ENCODE measurements around the gene GBGT1.
A peak's percentile ranks its signal among the peaks of the same experiment; 100 is the strongest.
"Not testable (repeated sequence)": the region's sequence is repeated elsewhere in the genome, so short reads cannot be mapped to it uniquely, and the experiment has no call there.

The GBGT1 gene

GRCh38 chr9:133163504-133164172 lies at the start of gene GBGT1:
GBGT1 (minus strand) TSS chr9:133163914; CDS start chr9:133162412, 1,502 bp downstream.
- DNase-seq (ENCODE audit: low spot score), result peak; percentile 84

DNA sequence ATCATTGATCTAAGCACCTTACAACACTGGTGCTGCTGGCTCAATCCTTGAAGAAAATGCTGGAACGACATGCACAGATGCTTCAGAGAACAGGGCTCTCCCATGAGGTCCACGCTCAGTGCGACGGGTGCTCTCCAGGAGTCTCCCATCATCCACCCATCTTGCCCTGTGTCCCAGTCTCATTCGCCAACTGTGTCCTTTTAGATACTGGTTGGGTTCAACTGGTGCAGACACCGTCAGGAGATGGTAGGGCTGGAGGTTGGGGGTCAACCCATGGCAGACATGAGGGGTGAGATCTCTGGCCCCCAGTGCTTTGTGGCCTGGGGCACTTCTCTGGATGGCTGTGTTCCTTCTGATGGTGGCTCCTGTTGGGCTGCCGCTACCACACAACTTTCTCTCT lies 46.9 kb upstream of the GBGT1 start:
- DNase-seq (ENCODE audit: low spot score), result no peak

DNA sequence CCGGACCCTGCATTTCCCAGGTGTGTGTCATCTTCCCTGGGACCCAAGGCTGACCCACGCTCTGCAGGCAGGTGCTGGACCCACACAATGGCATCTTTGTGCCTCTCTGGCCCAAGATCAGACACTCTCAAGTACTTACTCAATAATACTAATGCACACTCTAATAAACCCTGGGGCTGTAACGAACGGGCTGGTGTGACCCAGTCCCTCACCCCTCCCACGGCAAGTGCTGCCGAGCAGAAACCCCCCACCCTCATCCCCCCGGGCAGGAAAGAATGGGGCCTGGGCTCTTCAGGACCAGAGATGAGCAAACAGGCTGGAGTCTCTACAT lies 46.5 kb upstream of the GBGT1 start:
- no peak for DNase-seq (ENCODE audit: low spot score)

DNA sequence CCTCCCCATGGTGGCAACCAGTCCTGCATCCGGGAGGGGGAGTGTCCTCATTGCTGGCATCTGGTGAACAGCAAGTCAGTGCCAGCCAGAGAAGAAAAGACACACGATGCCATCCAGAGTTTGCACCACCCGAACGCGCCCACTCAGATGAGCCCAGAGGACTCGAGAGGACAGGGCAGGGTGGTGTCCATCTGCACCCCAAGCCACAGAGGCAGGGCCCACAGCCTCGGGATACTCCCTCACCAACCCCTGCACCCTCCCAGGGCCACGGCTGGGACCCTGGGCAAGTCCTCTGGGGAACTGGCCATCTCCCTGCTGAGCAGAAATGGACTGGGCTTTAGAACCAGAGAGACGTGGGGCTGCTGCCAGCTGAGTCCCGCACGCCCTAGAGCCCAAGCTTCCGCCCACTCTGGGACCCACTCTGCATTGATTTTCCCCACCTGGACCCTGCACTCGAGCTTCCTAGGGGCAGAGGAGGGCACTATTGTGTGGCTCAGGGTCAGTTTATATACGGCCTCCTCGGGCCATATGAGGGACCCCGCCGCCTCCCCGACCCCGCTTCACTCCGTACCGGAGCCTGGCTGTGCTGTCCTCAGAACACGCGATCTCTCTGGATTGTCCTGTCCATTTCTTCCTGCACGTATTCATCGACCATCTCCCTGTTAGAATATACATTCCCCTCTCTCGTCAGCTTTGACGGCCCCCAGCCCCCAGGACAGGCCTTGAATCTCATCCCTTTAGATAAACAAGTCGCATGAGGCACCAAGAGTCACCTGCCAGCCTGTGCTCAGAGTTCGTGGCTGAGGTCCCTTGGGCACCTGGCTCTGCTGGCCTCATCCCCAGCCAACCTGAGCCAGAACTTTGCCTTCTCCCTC lies 45.9 kb upstream of the GBGT1 start:
- not testable (repeated sequence) for DNase-seq (ENCODE audit: low spot score)

DNA sequence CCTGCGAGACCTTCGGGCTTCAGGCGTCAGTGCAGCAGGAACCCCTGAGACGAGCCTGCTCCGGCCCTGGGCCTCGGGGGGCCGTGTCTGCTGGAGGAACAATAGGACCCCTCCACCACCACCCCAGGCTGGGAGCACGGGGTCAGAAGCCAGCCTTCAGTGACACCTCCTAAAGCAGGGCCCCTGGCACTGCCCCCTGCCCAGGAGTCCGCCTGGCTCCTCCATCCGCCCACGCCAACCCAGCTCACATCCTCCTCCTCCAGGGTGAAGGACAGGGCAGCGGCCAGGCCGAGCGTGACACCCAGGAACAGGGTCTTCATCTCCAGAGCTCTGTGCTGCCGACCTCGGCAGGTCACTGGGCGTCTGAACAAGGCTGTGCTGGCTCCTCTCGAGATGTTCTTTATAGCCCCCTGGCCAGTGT lies 45.2 kb upstream of the GBGT1 start, which contains the start of gene OBP2B:
Gene OBP2B, minus strand, starts transcription at position 371 of the 421 bp plus-strand sequence. Its CDS starts 51 bp downstream, at position 320.
- not testable (repeated sequence) for DNase-seq (ENCODE audit: low spot score)

DNA sequence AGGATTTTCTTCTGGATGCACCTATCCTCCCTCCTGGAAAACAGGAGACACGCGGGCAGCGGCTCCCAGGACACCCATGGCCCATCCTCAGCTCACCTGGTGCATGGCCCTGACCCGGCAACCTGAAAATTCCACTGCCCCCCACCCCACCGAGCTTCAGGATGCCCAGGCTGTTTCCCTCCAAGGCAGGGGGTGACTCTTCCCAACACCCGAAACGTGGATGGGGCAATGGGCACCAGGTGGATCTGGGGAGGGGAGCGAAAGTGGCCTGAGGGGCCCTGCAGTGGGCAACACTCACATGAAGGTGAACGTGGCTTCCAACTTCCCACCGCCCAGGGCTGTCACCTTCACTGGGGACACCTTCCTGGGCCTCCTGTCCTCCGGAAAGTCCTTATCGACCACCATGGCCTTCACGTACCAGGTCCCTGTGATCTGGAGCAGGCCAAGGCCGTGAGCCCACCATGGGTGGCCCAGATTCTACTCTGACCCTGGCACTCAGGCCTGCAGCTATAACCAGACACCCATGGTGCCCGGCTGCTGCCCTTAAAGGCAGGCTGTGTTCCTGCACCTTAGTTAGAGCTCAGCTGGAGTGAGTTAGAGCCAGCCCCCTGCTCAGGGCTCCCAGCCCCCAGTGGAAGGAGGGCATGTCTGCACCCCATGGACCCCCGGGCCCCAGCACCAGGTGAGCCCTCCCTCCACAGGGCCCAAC lies 44.6 kb upstream of the GBGT1 start:
- DNase-seq (ENCODE audit: low spot score), result not testable (repeated sequence)

GRCh38 chr9:133207540-133208170 lies 43.9 kb upstream of the GBGT1 start:
- no peak for DNase-seq (ENCODE audit: low spot score)

DNA sequence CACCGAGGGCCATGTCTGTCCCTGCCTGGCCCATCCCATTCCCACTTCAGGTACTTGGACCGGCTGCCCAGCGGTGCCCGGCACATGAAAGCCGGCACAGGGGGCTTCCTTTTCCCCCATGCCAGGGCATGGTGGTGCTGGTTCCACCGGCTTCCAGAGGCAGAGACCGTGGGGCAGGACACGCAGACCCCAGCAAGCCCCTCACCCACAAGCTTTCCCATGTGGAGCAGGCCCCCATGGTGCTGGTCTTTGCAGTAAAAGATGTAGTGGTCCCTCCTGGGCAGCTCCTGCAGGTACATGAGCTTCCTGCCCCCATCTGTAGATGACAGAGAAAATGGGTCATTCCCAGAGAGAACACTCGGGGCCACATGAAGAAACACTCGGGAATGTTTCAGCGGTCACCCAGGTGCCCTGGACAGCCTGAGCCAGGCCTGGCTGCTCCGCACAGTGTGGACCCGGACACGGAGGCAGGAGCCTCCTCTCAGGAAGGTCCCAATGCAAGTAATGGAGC lies 43.4 kb upstream of the GBGT1 start:
- DNase-seq (ENCODE audit: low spot score), result no peak

DNA sequence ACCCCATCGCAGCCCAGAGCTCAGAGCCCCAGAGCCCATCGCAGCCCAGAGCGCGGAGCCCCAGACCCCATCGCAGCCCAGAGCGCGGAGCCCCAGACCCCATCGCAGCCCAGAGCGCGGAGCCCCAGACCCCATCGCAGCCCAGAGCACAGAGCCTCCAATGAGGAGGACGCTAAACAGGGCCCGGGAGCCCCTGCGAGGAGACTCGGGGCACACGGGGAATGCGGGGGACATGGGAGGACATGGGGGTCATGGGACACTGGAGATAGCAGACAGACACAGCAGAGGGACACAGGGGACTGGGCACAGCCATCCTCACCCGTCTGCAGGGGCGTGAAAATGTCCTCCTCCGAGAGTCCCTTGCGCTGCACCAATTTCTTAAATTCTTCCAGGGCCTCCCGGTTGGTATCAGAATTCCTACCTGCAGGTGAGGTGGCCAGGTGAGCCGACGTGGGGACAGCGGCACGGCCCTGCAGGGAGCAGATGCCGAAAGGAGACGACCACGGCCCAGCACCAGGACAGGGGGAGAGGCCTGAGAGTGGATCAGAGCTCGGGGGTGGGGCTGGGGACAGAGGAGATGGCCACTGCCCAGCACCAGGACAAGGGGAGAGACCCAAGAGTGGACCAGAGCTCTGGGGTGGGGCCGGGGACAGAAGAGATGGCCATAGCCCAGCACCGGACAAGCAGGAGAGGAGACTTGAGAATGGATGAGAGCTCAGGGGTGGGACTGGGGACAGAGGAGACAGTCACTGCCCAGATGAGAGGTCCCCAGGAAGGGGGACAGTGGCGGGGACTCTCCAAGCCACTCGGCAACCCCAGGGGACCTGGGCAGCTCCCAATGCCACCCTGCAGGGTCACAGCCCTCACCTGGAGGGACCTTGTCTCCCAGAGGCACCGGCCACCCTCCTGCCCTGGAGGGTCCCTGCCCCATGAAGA lies 42.5 kb upstream of the GBGT1 start:
- DNase-seq (ENCODE audit: low spot score), result no peak

GRCh38 chr9:133205481-133205887 lies 41.8 kb upstream of the GBGT1 start:
- not testable (repeated sequence) for DNase-seq (ENCODE audit: low spot score)

DNA sequence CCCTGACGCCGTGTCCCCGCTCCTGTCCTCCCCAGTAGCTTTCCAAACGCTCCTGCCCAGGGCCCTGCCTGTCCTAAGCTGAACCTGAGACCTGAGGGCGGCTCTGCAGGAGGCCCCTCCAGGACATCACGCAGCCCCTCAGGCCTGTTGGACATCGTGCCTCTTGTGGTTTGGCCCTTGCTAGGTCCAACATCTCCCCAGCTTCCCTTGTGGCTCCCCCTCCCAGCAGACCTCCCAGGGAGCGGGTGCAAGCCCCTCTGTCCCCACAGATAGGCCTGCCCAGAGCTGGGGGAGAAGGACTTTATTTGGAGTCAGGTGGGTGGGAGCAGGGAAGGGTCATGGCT lies 41.3 kb upstream of the GBGT1 start:
- DNase-seq (ENCODE audit: low spot score), result no peak

- DNase-seq (ENCODE audit: low spot score), result no peak
These were observed 40.8 kb upstream of the GBGT1 start for GRCh38 chr9:133204335-133204992.

DNA sequence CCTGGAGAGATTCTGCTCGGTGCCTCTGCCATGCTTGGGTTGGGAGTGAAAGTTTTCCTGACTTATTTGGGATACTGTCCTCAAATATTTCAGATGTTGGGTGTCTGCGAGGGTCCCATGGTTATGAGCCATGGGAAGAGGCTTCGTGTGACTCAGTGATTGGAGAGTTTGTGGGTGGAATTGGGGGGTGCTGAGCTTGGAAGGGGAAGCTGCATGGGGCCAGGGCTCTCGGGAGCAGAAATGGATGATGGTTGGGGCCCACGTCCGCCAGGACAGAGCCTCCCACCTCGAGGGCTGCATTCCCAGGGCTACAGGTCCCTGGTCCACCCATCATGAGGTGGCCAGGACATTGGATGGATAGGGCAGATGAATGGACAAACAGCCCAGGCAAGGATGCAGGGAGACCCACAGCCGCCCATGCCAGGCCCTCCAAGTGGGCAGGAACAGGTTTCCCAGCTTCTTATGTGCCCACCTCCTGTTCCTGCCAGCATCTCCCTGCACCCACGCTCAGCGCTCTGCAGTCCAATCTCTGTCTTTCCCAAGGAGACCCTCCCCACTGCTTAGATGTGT lies 39.9 kb upstream of the GBGT1 start:
- DNase-seq (ENCODE audit: low spot score), result no peak

DNA sequence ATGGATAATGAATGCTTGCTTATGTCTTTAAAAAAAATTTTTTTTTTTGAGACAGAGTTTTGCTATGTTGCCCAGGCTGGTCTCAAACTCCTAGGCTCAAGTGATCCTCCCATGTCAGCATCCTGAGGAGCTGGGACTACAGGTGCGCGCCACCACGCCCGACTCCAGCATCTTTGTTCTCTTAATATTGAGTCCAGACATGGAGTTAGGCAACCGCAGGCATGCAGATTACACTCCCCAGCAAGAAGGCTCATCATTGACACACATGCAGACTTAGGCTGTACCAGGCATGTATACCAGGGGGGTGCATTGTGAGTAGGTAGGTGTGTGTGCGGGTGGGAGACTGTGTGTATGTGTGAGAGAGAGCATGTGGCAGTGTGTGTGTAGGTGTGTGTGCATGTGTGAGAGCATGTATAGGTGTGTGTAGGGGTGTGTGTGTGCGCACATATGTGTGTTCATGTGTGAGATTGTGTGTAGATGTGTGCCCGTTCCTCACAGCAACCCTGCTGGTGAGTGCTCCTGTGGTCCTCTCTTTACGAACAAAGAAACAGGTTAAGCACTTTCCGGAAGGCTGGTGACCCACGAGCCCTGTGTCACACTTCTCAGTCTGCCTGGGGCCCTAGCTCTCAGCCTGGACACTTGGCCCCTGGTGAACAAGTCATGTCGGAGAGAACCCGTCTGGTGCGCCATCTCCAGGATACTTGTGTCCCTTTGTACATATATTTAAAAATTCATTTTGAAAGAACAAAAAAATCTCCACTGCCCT lies 39.2 kb upstream of the GBGT1 start:
- DNase-seq (ENCODE audit: low spot score), result no peak

DNA sequence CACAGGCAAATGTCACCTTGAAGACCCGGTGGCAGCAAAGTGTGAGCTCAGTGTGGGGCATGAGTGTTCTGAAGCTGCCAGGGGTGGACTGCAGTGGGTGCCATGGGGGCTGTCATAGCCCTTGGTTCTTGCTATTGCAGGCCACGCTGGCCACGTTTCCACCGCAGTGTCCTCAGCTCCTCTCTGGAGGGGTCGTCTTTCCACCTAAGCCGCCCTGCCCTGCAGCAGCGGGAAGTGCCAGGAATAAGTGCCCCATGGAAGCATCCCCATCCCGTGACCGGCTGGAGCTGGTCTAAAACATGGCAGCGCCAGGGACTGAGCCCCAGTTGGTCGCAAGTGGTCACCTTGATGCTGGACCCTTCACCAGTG lies 38.4 kb upstream of the GBGT1 start:
- no peak for DNase-seq (ENCODE audit: low spot score)

- DNase-seq (ENCODE audit: low spot score), result no peak
These were observed 37.9 kb upstream of the GBGT1 start for GRCh38 chr9:133201424-133202144.

DNA sequence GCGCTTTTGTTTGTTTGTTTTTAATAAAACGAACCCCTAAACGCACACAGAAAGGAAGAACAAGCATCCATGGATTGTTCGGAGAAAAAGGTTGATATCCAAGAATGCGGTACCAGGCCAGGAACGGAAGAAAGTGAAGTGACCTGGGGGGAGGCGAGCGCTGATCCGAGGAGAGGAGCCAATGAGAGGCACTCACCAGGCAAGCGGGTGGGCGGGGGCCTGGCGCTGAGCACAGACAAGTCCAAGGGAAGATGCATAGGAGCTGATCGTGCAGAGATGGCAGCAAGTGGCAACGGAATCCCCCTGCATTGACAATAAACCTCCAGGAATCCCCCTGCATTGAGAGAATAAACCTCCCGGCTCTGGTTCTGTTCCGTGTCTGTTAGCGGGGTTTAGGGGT lies 36.9 kb upstream of the GBGT1 start:
- DNase-seq (ENCODE audit: low spot score), result no peak

DNA sequence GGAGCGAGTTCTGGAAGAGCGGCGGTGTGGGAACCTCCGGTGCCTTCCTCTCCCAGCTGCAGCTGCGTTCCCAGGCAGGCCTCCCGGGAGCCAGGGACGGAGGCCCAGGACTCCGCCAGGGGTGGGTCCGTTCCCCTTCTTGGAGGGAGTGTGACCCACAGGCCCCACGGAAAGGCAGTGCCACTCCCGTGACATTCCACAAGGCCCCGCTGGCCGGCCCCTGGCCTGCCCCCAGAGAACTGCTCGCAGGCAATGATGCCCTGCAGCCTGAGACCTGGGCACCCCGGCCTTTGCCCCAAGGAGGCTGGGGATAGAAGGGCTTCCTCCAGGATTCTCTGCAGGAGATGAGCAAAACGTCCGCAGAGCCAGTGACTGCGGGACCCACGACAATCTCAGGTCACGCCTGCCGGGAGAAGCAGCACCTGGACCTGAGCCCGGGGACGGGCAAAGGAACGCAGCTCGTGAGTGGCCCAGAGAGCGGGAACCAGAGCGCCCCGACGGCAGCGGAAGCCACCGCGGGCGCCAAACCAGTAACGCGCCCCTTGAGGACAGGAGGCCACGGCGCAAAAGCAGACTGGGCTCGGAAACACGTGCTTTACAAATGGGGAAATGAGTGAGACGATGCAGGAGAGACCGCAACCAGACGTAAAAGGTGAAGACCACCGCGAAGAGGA lies 36.1 kb upstream of the GBGT1 start:
- DNase-seq (ENCODE audit: low spot score), result peak; percentile 28
